GM12878 (cell line): ENCODE measurements around the gene CA11. TPM values are rescaled to one million over a fixed set of nuclear protein-coding genes. Genes with fewer than 3 reads are reported as not detected.
A peak's percentile ranks its signal among the peaks of the same experiment; 100 is the strongest.

Source experiments
- CHD1 ChIP-seq: IDR thresholded peaks from 2 replicates; pipeline ENCODE4 v1.6.1; 2012; ENCODE audit warnings: low read depth, low read length, improper control_type of control experiment
- JUND ChIP-seq: IDR thresholded peaks from 2 replicates; pipeline ENCODE4 v1.6.1; 2012; ENCODE audit warnings: low read depth, mild to moderate bottlenecking, low read length, improper control_type of control experiment, moderate library complexity
- MEF2A ChIP-seq: IDR thresholded peaks from 2 replicates; pipeline ENCODE4 v1.6.1; 2011; ENCODE audit warnings: low read depth, mild to moderate bottlenecking, low read length, moderate library complexity; ENCODE audit not compliant: insufficient read depth
- POLR2A ChIP-seq: IDR thresholded peaks from 2 replicates; pipeline ENCODE4 v1.6.1; 2011; ENCODE audit warnings: low read depth, mild to moderate bottlenecking, low read length
- RBBP5 ChIP-seq: fragments of 200-600 bp; sonication (generic); conservative IDR thresholded peaks from 2 replicates; pipeline ENCODE4 v1.6.1; 2016
- SMARCA5 ChIP-seq: fragments of 450-650 bp; IDR thresholded peaks from 2 replicates; pipeline ENCODE4 v1.6.1; 2017; ENCODE audit warnings: mild to moderate bottlenecking
- STAT1 ChIP-seq: fragments of 450-650 bp; conservative IDR thresholded peaks from 2 replicates; pipeline ENCODE4 v1.6.1; 2014; ENCODE audit warnings: antibody characterized with exemption, mild to moderate bottlenecking
- YBX1 ChIP-seq: fragments of 450-650 bp; IDR thresholded peaks from 2 replicates; pipeline ENCODE4 v1.6.1; 2016; ENCODE audit warnings: antibody characterized with exemption
- ZNF384 ChIP-seq: IDR thresholded peaks from 2 replicates; pipeline ENCODE4 v1.6.1; 2012; ENCODE audit warnings: low read depth, mild to moderate bottlenecking, low read length, improper control_type of control experiment, borderline replicate concordance
- ZSCAN29 ChIP-seq: fragments of 450-650 bp; IDR thresholded peaks from 2 replicates; pipeline ENCODE4 v1.6.1; 2017; ENCODE audit warnings: mild to moderate bottlenecking, moderate library complexity
- polyA plus RNA-seq, 11 experiments: library from polyadenylated mRNA; depleted of rRNA in 4 of 11; unstranded in 6 of 11; stranded (reverse) in 5 of 11; fragments of >200 nt; fragmentation: Nextera tagmentation in 4 of 11; fragmentation: Illumina TruSeq in 1 of 11; extraction: Ambion mirVana in 4 of 11; extraction: Trizol in 1 of 11; gene quantifications; 1 replicate in 1 of 11; 2 replicates in 10 of 11; pipeline versions ENCODE4 v1.2.1 to v1.2.3, GENCODE V29; 2011 to 2016; ENCODE audit warnings: inconsistent platforms in 2 of 11, missing spikeins in 2 of 11, low read depth in 1 of 11
- total RNA-seq, 4 experiments: library from RNA; depleted of rRNA in 3 of 4; stranded (reverse); fragments of >200 nt in 3 of 4; fragmentation: Illumina TruSeq in 1 of 4; extraction: Trizol in 1 of 4; gene quantifications; 2 replicates each; pipeline versions ENCODE4 v1.2.1 to v1.2.3, GENCODE V29; 2013 to 2021
- TF ChIP-seq, protein P1 (sequence below): fragments of 450-650 bp; IDR thresholded peaks from 2 replicates; pipeline ENCODE4 v1.6.1; 2017; ENCODE audit warnings: antibody characterized with exemption, mild to moderate bottlenecking, moderate library complexity
- TF ChIP-seq, protein P2 (sequence below): fragments of 450-650 bp; IDR thresholded peaks from 2 replicates; pipeline ENCODE4 v1.6.1; 2017; ENCODE audit warnings: mild to moderate bottlenecking, moderate library complexity
- TF ChIP-seq, protein P3 (sequence below): fragments of 450-650 bp; IDR thresholded peaks from 2 replicates; pipeline ENCODE4 v1.6.1; 2016; ENCODE audit warnings: mild to moderate bottlenecking
- TF ChIP-seq, protein P4 (sequence below): IDR thresholded peaks from 2 replicates; pipeline ENCODE4 v1.6.1; 2012; ENCODE audit warnings: low read length, inconsistent platforms
- TF ChIP-seq, protein P5 (sequence below): fragments of 450-650 bp; IDR thresholded peaks from 2 replicates; pipeline ENCODE4 v1.6.1; 2017; ENCODE audit warnings: mild to moderate bottlenecking, moderate library complexity

Gene CA11
- total and polyA plus RNA-seq, 10 of the 15 experiments (the other 5 are each of a cell fraction or from before 2014, with no cell fraction given) = 1.7 to 7.5 (median 2.4) TPM

DNA sequence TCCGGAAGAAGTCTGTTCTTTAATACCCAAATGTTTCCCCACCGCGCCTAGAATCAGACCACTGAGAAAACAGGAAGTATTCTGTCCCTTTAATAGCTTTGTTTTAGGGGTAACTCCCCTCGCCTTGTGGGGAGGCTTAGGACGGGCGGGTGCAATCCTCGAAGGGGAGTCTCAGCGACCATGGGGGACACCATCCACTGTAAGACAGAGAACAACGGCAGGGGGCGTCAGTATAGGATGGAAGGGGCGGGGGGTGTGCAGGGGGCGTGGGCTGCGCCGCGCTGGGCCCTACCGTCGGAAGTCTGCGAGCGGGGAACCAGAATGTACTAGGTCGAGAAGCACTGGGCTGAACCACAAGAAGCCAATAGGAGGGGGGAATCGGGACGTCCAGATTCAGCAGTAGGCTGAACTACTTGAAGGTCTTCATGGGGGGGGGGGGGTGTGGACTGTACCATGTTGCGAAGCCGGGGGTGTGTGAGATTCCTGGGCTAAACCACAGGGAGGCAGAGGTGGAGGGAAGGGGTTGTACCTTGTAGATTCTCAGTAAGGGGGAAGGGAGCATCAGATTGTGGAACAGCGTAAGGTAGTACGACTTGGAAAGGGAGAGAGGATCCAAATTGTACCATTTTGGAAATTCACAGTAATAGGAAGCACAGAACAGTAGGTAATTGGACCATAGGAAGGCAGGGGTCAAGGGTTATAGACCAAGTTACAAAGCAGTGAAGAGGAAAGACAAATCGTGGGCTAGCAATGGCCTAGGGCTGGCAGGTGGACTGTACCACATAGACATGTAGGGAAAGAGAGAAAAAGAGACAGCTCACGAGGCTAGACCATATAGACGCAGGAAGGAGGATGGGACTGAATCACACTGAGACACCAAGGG is 7.8 kb downstream of the CA11 start (continued):
- TF ChIP-seq, protein P1, sequence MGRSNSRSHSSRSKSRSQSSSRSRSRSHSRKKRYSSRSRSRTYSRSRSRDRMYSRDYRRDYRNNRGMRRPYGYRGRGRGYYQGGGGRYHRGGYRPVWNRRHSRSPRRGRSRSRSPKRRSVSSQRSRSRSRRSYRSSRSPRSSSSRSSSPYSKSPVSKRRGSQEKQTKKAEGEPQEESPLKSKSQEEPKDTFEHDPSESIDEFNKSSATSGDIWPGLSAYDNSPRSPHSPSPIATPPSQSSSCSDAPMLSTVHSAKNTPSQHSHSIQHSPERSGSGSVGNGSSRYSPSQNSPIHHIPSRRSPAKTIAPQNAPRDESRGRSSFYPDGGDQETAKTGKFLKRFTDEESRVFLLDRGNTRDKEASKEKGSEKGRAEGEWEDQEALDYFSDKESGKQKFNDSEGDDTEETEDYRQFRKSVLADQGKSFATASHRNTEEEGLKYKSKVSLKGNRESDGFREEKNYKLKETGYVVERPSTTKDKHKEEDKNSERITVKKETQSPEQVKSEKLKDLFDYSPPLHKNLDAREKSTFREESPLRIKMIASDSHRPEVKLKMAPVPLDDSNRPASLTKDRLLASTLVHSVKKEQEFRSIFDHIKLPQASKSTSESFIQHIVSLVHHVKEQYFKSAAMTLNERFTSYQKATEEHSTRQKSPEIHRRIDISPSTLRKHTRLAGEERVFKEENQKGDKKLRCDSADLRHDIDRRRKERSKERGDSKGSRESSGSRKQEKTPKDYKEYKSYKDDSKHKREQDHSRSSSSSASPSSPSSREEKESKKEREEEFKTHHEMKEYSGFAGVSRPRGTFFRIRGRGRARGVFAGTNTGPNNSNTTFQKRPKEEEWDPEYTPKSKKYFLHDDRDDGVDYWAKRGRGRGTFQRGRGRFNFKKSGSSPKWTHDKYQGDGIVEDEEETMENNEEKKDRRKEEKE = peak; percentile 84
- peak; percentile 97 for TF ChIP-seq CHD1
- TF ChIP-seq RBBP5 = no peak
- TF ChIP-seq ZSCAN29 = peak; percentile 2; the same call in 1 of the 2 replicates
- 0 out of 2 replicates have a peak, but pooled peaks have one; percentile 78 for TF ChIP-seq STAT1
- no peak for TF ChIP-seq ZNF384
- TF ChIP-seq, protein P2, sequence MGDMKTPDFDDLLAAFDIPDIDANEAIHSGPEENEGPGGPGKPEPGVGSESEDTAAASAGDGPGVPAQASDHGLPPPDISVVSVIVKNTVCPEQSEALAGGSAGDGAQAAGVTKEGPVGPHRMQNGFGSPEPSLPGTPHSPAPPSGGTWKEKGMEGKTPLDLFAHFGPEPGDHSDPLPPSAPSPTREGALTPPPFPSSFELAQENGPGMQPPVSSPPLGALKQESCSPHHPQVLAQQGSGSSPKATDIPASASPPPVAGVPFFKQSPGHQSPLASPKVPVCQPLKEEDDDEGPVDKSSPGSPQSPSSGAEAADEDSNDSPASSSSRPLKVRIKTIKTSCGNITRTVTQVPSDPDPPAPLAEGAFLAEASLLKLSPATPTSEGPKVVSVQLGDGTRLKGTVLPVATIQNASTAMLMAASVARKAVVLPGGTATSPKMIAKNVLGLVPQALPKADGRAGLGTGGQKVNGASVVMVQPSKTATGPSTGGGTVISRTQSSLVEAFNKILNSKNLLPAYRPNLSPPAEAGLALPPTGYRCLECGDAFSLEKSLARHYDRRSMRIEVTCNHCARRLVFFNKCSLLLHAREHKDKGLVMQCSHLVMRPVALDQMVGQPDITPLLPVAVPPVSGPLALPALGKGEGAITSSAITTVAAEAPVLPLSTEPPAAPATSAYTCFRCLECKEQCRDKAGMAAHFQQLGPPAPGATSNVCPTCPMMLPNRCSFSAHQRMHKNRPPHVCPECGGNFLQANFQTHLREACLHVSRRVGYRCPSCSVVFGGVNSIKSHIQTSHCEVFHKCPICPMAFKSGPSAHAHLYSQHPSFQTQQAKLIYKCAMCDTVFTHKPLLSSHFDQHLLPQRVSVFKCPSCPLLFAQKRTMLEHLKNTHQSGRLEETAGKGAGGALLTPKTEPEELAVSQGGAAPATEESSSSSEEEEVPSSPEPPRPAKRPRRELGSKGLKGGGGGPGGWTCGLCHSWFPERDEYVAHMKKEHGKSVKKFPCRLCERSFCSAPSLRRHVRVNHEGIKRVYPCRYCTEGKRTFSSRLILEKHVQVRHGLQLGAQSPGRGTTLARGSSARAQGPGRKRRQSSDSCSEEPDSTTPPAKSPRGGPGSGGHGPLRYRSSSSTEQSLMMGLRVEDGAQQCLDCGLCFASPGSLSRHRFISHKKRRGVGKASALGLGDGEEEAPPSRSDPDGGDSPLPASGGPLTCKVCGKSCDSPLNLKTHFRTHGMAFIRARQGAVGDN = peak; percentile 36; the same call in 1 of the 2 replicates
- TF ChIP-seq SMARCA5 = 0 out of 2 replicates have a peak, but pooled peaks have one; percentile 22
- TF ChIP-seq YBX1 = no peak
- TF ChIP-seq JUND = peak; percentile 96
- TF ChIP-seq POLR2A = peak; percentile 78
- TF ChIP-seq, protein P3, sequence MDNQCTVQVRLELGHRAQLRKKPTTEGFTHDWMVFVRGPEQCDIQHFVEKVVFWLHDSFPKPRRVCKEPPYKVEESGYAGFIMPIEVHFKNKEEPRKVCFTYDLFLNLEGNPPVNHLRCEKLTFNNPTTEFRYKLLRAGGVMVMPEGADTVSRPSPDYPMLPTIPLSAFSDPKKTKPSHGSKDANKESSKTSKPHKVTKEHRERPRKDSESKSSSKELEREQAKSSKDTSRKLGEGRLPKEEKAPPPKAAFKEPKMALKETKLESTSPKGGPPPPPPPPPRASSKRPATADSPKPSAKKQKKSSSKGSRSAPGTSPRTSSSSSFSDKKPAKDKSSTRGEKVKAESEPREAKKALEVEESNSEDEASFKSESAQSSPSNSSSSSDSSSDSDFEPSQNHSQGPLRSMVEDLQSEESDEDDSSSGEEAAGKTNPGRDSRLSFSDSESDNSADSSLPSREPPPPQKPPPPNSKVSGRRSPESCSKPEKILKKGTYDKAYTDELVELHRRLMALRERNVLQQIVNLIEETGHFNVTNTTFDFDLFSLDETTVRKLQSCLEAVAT = peak; percentile 62; the same call in 1 of the 2 replicates
- TF ChIP-seq, protein P4, sequence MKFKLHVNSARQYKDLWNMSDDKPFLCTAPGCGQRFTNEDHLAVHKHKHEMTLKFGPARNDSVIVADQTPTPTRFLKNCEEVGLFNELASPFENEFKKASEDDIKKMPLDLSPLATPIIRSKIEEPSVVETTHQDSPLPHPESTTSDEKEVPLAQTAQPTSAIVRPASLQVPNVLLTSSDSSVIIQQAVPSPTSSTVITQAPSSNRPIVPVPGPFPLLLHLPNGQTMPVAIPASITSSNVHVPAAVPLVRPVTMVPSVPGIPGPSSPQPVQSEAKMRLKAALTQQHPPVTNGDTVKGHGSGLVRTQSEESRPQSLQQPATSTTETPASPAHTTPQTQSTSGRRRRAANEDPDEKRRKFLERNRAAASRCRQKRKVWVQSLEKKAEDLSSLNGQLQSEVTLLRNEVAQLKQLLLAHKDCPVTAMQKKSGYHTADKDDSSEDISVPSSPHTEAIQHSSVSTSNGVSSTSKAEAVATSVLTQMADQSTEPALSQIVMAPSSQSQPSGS = no peak
- no peak for TF ChIP-seq MEF2A
- TF ChIP-seq, protein P5, sequence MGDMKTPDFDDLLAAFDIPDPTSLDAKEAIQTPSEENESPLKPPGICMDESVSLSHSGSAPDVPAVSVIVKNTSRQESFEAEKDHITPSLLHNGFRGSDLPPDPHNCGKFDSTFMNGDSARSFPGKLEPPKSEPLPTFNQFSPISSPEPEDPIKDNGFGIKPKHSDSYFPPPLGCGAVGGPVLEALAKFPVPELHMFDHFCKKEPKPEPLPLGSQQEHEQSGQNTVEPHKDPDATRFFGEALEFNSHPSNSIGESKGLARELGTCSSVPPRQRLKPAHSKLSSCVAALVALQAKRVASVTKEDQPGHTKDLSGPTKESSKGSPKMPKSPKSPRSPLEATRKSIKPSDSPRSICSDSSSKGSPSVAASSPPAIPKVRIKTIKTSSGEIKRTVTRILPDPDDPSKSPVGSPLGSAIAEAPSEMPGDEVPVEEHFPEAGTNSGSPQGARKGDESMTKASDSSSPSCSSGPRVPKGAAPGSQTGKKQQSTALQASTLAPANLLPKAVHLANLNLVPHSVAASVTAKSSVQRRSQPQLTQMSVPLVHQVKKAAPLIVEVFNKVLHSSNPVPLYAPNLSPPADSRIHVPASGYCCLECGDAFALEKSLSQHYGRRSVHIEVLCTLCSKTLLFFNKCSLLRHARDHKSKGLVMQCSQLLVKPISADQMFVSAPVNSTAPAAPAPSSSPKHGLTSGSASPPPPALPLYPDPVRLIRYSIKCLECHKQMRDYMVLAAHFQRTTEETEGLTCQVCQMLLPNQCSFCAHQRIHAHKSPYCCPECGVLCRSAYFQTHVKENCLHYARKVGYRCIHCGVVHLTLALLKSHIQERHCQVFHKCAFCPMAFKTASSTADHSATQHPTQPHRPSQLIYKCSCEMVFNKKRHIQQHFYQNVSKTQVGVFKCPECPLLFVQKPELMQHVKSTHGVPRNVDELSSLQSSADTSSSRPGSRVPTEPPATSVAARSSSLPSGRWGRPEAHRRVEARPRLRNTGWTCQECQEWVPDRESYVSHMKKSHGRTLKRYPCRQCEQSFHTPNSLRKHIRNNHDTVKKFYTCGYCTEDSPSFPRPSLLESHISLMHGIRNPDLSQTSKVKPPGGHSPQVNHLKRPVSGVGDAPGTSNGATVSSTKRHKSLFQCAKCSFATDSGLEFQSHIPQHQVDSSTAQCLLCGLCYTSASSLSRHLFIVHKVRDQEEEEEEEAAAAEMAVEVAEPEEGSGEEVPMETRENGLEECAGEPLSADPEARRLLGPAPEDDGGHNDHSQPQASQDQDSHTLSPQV = no peak
